Ishikawa (cell line): ENCODE results near the gene MYORG.

ENCODE experiments used
- CEBPB ChIP-seq: IDR thresholded peaks from 2 replicates; pipeline ENCODE4 v1.6.1; 2012
- CREB1 ChIP-seq: IDR thresholded peaks from 2 replicates; pipeline ENCODE4 v1.6.1; 2012; ENCODE audit warnings: low read depth
- EGR1 ChIP-seq: IDR thresholded peaks from 2 replicates; pipeline ENCODE4 v1.6.1; 2012
- EP300 ChIP-seq: IDR thresholded peaks from 2 replicates; pipeline ENCODE4 v1.6.1; 2012; ENCODE audit warnings: borderline replicate concordance
- FOXM1 ChIP-seq: IDR thresholded peaks from 2 replicates; pipeline ENCODE4 v1.6.1; 2012; ENCODE audit warnings: low read depth, borderline replicate concordance
- NFIC ChIP-seq: IDR thresholded peaks from 2 replicates; pipeline ENCODE4 v1.6.1; 2012
- RAD21 ChIP-seq: IDR thresholded peaks from 2 replicates; pipeline ENCODE4 v1.6.1; 2012; ENCODE audit warnings: low read depth
- REST ChIP-seq: IDR thresholded peaks from 2 replicates; pipeline ENCODE4 v1.6.1; 2012; ENCODE audit warnings: low read depth, mild to moderate bottlenecking
- TAF1 ChIP-seq: IDR thresholded peaks from 2 replicates; pipeline ENCODE4 v1.6.1; 2012; ENCODE audit warnings: low read depth, mild to moderate bottlenecking
- TCF12 ChIP-seq: IDR thresholded peaks from 2 replicates; pipeline ENCODE4 v1.6.1; 2012; ENCODE audit warnings: low read depth
- TEAD4 ChIP-seq: IDR thresholded peaks from 2 replicates; pipeline ENCODE4 v1.6.1; 2012
- USF1 ChIP-seq: IDR thresholded peaks from 2 replicates; pipeline ENCODE4 v1.6.1; 2012
- YY1 ChIP-seq: IDR thresholded peaks from 2 replicates; pipeline ENCODE4 v1.6.1; 2012; ENCODE audit warnings: low read depth
- ZBTB7A ChIP-seq: IDR thresholded peaks from 2 replicates; pipeline ENCODE4 v1.6.1; 2012; ENCODE audit warnings: low read depth
- TF ChIP-seq, protein P1 (sequence below): IDR thresholded peaks from 2 replicates; pipeline ENCODE4 v1.6.1; 2012

Gene MYORG

GRCh38 chr9:34346873-34347799, 29.6 kb downstream of the MYORG start:
- TF ChIP-seq USF1 (no peak), TAF1 (no peak), FOXM1 (no peak), CEBPB (no peak), TCF12 (no peak), TEAD4 (no peak), REST (no peak), YY1 (no peak), RAD21 (no peak), ZBTB7A (no peak), EGR1 (no peak), EP300 (no peak), NFIC (no peak), CREB1 (no peak)
- TF ChIP-seq, protein P1, sequence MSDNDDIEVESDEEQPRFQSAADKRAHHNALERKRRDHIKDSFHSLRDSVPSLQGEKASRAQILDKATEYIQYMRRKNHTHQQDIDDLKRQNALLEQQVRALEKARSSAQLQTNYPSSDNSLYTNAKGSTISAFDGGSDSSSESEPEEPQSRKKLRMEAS = no peak

GRCh38 chr9:34343605-34344004, 33.1 kb downstream of the MYORG start:
- TF ChIP-seq FOXM1 (no peak), ZBTB7A (no peak), TEAD4 (no peak), EP300 (no peak), USF1 (no peak), EGR1 (no peak), YY1 (no peak), TCF12 (no peak), REST (no peak), RAD21 (no peak), CEBPB (no peak), TAF1 (no peak), NFIC (no peak), CREB1 (no peak)
- TF ChIP-seq, protein P1 = no peak

DNA sequence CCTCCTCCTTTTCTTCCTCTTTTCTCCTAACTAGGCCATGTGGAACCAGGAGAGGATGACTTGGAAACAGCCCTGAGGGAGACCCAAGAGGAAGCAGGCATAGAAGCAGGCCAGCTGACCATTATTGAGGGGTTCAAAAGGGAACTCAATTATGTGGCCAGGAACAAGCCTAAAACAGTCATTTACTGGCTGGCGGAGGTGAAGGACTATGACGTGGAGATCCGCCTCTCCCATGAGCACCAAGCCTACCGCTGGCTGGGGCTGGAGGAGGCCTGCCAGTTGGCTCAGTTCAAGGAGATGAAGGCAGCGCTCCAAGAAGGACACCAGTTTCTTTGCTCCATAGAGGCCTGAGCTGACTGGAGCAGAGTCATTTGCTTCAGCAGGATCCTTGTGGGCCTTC, 33.6 kb downstream of the MYORG start:
- no peak for TF ChIP-seq FOXM1
- TF ChIP-seq TAF1 = no peak
- TF ChIP-seq TEAD4 = no peak
- TF ChIP-seq RAD21 = no peak
- TF ChIP-seq YY1 = no peak

DNA sequence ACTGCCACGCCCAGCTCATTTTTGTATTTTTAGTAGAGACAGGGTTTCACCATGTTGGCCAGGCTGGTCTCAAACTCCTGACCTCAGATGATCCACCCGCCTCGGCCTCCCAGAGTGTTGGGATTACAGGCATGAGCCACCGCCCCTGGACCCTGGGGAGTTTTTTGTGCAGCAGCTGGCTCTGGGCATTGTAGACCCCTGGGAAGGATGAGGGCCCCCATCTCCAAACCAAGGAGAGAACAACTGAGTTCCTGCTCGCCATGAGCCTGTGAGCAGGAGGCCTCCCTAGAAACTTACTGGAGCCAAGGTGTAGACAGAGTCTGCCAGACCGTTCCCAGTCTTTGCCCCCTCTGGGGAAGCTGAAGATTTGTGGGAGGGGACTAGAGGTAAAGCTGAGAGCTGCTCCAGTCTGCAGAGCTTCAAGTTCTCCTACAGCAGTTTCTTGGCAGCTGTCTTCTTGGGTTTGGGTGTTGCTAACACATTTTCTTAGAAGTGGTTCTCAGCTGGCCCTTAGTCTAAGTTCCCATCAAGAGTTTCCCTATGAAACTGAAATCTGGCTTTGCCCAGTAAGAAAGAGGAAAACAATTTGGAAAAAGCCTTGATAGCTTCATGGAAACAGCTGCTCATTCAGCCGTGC, 34.9 kb downstream of the MYORG start:
- TF ChIP-seq FOXM1 (no peak), EGR1 (no peak), RAD21 (no peak), CREB1 (no peak), ZBTB7A (no peak), TEAD4 (no peak), EP300 (no peak), YY1 (no peak), TAF1 (no peak), REST (no peak), NFIC (no peak), USF1 (no peak), CEBPB (no peak), TCF12 (no peak)
- TF ChIP-seq, protein P1 = no peak
